RCC 7860 (cell line): ENCODE results near the gene MAP3K20.
A peak's percentile ranks its signal among the peaks of the same experiment; 100 is the strongest.
"Not testable (repeated sequence)": the region's sequence is repeated elsewhere in the genome, so short reads cannot be mapped to it uniquely, and the experiment has no call there.

Experiments used
- DNase-seq: peaks from one replicate; pipeline ENCODE4 v3.0.0-alpha.2; 2015; ENCODE audit warnings: low spot score
- FAIRE-seq: peaks from 2 replicates; lab custom pipeline; 2012; peaks lifted over from hg19 to GRCh38; lab: Jason Lieb, UNC

MAP3K20 gene

GRCh38 chr2:173193925-173194324 is 118.3 kb downstream of the MAP3K20 start:
- peak; percentile 24 for DNase-seq
- no peak for FAIRE-seq

DNA sequence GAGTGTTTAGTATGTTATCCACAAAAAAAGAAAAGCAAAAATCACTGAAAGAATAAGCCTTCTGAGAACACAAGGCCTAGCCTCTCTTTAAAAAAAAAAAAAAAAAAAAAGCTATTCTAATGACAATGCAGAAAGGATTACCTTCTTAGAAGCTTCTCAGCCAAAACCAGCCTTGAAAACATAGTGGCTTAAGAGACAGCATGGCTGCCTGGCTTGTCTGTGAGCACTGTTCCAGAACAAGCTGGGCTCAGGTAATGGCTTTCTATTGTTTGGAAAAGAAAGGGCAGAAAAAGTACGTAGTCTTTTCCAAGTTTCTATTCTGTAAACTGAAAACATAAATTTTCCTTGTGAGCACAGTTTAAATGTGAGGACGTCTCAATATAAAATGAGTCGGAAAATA is 119.5 kb downstream of the MAP3K20 start:
- FAIRE-seq (no peak), DNase-seq (no peak)

- DNase-seq (no peak), FAIRE-seq (no peak)
These were observed 120.4 kb downstream of the MAP3K20 start for GRCh38 chr2:173196080-173196479.

DNA sequence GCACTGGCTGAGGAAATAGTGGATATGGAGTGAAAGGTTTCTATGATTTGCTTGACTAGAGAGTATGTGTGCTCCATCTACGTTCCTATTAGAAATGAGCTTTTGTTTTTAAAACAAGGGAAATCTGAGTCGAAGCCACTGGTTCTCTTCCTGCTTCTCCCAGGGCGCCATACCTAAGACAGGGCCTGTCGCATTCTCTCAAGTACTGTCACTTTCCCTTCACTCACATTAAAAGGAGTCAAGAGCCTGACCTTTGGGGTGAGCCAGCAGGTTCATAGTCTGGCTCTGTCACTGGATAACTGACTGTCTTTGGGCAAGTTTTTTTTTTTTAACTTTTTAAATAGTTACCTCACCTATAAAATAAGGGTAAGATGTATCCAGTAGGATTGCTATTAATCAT is 121.0 kb downstream of the MAP3K20 start:
- no peak for DNase-seq
- no peak for FAIRE-seq

- DNase-seq (no peak), FAIRE-seq (no peak)
These were observed 122.7 kb downstream of the MAP3K20 start for GRCh38 chr2:173198327-173198726.

DNA sequence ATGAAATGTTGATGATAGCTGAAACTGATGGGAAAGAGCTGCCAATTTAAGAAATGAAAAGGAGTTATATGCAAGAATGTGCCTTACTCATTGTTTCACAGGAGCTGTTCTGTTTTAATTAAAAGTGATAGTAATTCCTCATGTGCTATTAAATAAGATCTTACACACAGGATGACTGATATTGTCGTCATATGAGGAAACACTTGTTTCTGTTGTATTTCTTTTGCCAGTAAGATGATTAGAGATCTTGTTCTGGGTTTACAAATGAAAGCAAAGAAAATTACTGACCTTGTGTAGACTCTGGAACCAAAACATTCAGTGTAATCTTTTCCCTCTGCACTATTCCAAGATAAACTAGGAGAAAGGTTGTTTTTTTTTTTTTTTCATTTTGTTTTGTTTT is 123.6 kb downstream of the MAP3K20 start:
- FAIRE-seq (no peak), DNase-seq (no peak)

GRCh38 chr2:173202570-173202969 is 126.9 kb downstream of the MAP3K20 start:
- FAIRE-seq (no peak), DNase-seq (no peak)

DNA sequence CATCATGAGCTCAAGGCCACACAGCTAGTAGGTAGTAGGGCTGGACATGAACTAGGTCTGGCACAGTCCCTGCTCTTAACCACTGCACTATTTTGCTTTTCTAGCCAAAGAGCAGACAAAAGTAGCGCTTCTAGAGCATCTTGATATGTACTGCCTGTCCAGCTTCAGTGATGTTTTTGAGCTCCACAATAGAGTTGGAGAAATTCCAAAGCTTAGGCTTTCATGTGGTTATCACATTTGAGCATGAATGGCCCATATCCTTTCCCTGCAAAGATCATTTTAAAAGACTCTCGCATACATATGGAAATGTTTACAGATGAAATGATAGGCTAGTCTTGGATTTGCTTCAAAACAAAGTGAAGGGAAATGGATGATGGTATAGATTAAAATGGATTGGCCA is 128.7 kb downstream of the MAP3K20 start:
- DNase-seq = no peak
- no peak for FAIRE-seq

- no peak for FAIRE-seq
- no peak for DNase-seq
These were observed 129.7 kb downstream of the MAP3K20 start for GRCh38 chr2:173205375-173205774.

- FAIRE-seq, DNase-seq: not testable (repeated sequence)
These were observed 131.5 kb downstream of the MAP3K20 start for GRCh38 chr2:173207124-173207523.

DNA sequence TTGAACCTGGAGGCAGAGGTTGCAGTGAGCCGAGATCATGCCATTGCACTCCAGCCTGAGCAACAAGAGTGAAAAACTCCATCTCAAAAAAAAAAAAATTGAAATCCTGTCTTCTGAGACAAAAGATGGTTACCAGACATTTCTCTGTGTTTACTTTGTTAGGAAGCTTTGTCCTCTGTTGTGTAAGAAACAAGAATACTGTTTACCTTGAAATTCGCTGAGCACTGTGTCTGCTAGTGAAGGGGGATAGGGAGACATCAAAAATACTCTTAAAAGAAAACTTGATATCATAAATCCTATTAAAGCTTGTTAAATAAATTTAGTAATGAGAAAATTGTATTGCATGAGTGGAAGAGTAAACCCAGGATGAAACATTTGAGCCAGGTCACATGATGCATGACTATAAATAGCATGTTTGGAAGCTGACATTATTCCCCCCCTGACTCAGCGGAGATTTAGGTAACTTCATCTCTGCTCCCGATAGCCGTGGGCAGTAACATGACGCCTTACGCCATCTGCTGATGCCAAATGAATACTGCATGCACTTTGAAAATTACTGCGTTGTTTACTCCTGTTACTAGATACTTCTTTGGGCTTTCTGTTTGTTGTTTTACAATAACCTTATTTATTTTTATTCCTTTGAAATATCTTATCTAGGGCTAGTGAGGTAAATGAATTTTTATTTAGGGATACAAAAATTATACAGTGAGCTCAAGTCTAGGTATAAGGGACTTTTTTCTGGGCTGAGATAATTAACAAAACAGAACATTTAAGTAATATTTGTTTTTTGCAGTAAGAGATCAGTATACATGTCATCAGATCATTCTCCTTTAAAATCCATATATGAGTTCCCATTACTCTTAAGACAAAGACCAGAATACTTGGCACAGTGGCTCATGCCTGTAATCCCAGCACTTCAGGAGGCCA is 134.9 kb downstream of the MAP3K20 start:
- DNase-seq = peak; percentile 82
- peak; percentile 90 for FAIRE-seq

- DNase-seq (no peak), FAIRE-seq (no peak)
These were observed 137.5 kb downstream of the MAP3K20 start for GRCh38 chr2:173213181-173213580.

DNA sequence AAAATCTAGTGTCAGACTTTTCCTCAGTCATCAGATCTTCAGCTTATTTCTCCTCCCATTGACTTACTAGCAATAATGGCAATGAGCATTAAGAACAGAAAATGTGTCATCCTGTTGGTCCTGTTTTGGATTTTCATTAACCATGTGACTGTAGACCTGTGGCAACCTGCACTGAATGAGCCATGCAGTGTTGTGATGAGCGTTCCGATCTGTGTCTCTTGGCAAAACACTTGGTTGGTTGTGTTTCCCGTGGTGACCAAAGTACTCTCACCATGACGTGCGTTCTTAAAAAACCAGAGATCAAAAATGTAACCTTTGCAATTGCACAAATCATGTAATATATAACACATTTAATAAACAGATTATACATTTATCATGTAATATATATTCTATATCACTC is 138.6 kb downstream of the MAP3K20 start:
- no peak for FAIRE-seq
- DNase-seq = no peak

DNA sequence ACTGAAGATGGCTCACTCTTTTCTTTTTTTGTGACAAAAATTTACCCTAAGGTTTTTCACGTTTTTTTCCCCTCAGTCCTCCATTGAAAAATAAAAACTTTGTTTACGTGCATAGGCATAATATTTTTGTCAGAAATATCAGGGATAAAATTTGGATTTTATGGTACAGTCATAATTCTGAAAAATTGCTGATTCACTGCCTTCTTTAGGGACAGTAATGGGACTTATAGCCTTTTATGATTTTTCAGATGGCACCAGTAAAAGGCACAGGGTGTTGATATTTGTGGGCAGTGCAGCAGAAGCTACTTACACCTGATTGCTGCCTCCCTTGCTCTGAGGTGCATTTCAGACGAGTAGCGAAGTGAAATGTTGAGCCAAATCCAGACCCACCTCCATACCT is 139.7 kb downstream of the MAP3K20 start:
- FAIRE-seq = no peak
- DNase-seq = no peak

DNA sequence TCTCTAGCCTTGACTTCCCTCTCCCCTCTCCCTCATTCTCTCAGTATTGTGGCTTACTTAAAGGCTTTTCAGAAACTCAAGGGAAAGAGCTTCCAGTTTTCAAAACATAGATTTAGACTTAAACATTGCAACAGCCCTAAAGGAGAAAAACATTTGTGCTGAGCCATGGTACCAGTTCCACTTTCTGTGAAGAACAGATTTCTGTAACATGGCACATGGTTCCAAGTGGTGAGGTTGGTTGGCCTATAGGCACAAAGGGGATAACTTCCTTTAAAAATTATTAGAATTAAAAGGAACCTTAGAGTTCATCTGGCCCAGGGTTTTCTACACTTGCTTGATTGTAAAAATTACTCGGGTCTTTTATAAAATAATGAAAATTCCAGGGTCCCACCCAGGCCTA is 140.4 kb downstream of the MAP3K20 start:
- DNase-seq = no peak
- no peak for FAIRE-seq

DNA sequence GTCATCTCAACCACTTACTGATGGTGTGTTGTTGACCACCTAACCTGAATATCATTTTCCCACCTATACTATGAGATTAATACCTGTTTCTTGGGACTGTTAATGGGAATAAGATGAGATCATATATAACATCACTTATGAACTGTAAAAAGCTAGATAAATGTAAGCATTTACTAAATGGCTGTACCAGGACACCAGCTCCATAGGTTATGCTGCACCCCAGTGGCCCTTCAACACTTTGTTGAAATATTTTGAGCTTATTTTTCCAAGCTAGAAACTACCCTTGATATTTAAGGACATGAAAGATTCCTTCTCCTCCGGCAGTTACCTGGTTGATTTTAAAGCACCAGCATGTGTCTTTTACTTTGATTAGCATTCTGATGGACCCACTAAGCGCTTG is 141.0 kb downstream of the MAP3K20 start:
- FAIRE-seq = no peak

GRCh38 chr2:173217116-173217840 is 141.6 kb downstream of the MAP3K20 start:
- DNase-seq (no peak), FAIRE-seq (no peak)

More for the DNA sequence above, 141.0 kb downstream of the MAP3K20 start:
- DNase-seq = no peak

GRCh38 chr2:173218326-173219056 is 142.8 kb downstream of the MAP3K20 start:
- FAIRE-seq = no peak
- DNase-seq = no peak

GRCh38 chr2:173221132-173221695 is 145.6 kb downstream of the MAP3K20 start:
- FAIRE-seq = no peak

GRCh38 chr2:173221937-173222594 is 146.4 kb downstream of the MAP3K20 start:
- no peak for FAIRE-seq
- no peak for DNase-seq

More at GRCh38 chr2:173221132-173221695, 145.6 kb downstream of the MAP3K20 start:
- DNase-seq = no peak
